Smooth muscle cell of the umbilical artery (primary cell): Measurements from ENCODE around the gene EPOP. TPM values are rescaled to one million over a fixed set of nuclear protein-coding genes. Genes with fewer than 3 reads are reported as not detected.

ENCODE experiments used
- total RNA-seq: library from RNA; depleted of rRNA; stranded (reverse); fragments of >200 nt; gene quantifications from 2 replicates; pipeline ENCODE4 v1.2.3, GENCODE V29; 2014

The EPOP gene
- total RNA-seq = 0.89 and 1.3 TPM in 2 replicates

DNA sequence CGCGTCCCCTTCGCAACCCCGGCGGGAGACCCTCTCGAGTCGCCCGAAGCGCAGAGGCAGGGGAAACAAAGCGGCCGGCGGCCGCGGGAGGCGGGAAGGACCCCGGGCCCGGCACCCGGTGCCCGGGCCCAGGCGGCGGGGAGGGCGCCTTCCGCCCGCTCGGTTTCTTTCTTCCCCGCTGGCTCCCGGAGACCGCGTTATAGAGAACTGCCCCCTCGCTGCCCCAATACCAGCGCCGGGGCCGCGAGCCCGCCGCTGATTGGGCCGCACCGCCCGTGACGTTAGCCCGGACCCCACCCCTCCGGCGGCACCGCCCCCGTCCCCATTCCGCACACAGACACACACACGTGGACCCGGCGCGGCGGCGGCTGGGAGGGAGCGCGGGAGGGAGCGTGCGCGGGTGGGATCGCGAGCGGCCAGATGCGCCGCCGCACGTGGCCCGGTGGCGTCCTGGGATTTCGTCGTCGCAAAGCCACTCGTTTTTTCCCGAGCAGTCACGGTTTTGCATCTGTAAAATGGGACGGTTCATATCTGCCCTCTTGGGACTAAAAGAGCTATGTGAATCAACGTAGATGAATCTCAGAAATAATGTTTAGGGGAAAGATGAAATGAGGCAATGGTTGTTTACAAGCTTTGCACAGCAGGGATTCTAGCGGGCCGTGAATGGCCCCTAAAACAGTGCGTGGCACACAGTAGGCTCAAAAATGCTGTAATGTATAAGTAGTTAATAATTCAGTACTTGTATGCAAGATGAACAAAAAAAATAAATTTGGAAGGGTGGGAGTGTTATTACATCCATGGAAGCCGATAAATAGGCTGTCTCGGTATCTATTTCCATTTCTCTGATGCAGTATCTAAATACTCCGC, at the start of gene EPOP:
TSS of gene EPOP (minus strand) at position 209 of the 867 bp plus-strand sequence. CDS start 462 bp downstream, outside the sequence.

DNA sequence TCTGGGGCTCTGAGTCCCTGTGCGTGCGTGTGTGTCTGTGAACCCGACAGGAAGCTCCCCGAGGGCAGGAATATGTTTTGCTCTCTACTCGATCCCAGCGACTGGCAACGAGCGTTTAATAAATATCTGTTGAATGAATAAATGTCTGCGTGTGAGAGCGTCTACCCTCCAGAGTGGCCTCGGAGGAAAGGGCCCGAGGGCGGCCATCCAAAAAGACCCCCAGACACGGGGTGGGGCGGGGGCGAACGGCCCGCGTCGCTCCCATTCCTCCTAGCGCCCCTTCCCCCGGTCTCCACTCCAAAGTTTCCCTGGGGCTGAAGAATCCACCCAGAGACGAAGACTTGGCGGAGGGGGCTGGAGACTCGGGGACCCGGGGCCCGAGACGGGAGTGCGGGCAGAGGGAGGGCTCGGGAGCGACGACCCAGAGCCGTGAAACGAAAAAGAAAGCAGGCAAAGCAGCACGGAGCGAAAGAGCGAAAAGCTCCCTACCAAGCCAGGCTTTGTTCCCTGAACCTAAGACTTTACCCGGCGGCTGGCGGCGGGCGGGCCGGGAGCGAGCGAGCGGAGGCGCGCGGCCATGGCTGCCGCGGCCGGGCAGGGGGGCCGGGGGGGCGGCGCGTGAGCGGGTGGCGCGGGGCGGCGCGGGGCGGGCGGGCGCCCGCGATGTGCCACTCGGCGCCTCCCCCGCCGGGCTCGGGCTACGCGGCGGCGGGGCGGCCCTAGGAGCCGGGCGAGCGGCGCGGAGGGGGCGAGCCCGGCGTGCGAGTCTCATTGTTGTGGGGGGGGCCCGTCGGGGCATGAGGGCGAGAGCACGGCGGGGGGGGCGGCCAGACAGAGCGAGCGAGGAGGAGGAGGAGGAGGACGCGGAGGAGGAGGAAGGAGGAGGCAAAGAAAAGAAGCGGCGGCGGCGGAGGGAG, 30.1 kb upstream of the EPOP start, which contains the start of gene MLLT6:
TSS of gene MLLT6 (plus strand) at position 668 of the 917 bp plus-strand sequence. CDS start 360 bp downstream, outside the sequence.

Other genes starting within 250 kb of the EPOP start
- 25.8 and 86.8 TPM in 2 replicates for gene ARHGAP23, start 246.5 kb downstream of the EPOP start, total RNA-seq
- gene SRCIN1, start 69.0 kb downstream of the EPOP start, total RNA-seq = 0.05 TPM in 1 of 2 replicates, not detected in the other
- 20.2 and 32.9 TPM in 2 replicates for gene MLLT6, start 30.3 kb upstream of the EPOP start, total RNA-seq
- gene CISD3, start 55.4 kb upstream of the EPOP start, total RNA-seq = 2.1 and 2.9 TPM in 2 replicates
- 3.9 and 6.9 TPM in 2 replicates for gene PCGF2, start 73.4 kb upstream of the EPOP start, total RNA-seq
- 101 and 237 TPM in 2 replicates for gene PSMB3, start 77.8 kb upstream of the EPOP start, total RNA-seq
- 59.4 and 87.8 TPM in 2 replicates for gene PIP4K2B, start 124.6 kb upstream of the EPOP start, total RNA-seq
- 7.4 and 7.9 TPM in 2 replicates for gene CWC25, start 150.4 kb upstream of the EPOP start, total RNA-seq
- 701 and 1,439 TPM in 2 replicates for gene RPL23, start 178.8 kb upstream of the EPOP start, total RNA-seq
- 115 and 231 TPM in 2 replicates for gene LASP1, start 195.1 kb upstream of the EPOP start, total RNA-seq